ENCODE results near the gene MYMX. TPM values are rescaled to one million over a fixed set of nuclear protein-coding genes. Genes with fewer than 3 reads are reported as not detected.

Gene MYMX
- total RNA-seq (2022; extraction: Qiagen RNA extraction): not detected in 5 replicates

DNA sequence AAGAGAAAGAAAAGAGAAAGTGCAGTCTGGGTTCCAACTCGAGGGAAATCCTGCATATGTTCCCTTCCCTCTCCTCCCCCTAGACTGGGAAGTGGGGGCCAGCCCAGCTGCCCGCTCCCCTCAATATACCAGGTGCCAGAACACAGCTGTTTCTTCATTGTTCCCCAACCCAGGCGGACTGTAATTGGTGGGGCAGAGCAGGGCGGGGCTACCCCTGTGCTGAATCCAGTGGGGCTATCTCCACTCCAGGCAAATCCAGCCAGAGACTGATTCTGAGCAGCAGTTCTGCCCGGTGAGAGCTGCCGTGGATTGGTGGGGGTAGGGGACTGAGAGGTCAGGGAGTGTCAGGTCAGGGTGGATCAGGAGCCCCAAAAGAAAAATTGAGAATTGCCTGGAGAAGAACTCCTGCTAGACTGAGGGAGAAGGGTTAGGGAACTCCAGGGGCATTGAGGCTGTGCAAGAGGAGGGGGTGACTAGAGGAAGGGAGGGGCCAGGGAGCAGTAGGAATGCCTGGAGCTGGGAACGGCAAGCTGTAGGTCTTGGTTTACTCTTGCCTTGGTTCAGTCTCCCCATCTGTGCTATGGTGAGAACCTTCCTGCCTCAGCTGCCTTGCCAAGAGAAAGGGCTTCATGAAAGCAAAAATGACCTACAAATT, at the start of gene MYMX:
Gene MYMX, plus strand, starts transcription at position 250 of the 655 bp plus-strand sequence. CDS start 546 bp downstream, outside the sequence.

DNA sequence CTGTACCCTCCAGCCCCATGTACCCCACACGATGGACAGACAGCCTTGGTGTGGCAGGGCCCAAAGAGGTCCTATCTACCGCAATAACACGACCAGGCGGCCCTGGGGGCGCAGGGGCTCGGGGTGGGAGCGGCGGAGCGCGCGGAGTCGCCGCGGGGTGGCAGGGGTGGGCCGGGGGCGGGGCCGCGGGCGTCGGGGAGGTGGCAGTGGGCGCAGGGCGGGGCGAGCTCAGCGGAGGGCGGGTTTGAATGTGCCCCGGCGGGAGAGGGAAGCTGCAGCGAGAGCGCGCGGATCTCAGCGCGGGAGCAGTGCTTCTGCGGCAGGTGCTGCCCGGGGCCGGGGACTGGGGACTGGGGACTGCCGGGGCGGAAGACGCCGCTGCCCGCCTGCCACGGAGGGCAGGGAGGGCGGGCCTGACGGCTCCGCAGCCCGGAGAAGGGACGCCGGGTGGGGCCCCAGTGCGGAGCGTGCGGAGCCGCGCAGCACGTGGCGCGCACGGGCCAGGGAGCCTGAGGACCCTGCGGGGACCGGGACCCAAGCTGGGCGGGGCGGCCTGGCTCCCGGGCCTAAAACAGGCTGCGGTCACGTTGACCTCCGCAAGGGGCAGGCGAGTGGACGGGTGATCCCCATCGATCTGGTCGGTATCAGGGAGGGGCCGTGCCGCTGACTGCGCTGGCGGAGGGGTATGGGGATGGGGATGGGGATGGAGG, 6.7 kb downstream of the MYMX start, which contains the start of gene SLC29A1:
Gene SLC29A1, plus strand, starts transcription at position 277 of the 710 bp plus-strand sequence. CDS start 3,719 bp downstream, outside the sequence.

DNA sequence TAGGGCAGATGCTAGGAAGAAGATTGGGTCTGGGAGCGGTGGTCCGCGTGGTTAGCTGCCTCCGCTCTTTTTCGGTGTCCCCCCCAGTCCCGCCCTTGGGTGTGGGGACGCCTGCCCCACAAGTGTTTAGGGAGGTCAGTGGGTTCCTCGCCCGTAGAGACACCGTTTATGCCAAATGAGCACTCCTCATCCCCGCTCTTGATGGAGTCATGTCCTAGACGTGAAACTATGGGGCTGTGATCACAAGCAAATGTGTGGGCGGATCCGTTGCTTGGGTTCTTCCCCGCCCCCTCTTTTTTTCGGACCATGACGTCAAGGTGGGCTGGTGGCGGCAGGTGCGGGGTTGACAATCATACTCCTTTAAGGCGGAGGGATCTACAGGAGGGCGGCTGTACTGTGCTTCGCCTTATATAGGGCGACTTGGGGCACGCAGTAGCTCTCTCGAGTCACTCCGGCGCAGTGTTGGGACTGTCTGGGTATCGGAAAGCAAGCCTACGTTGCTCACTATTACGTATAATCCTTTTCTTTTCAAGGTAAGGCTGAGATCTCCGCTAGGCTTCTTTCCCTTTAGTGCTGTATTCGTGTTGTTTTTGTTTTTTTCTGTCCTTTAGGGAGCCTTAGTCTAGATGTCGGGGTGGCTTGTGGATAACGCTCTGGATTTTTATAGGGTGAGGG, 30.1 kb downstream of the MYMX start, which contains the start of gene HSP90AB1:
Gene HSP90AB1, plus strand, starts transcription at position 439 of the 675 bp plus-strand sequence. CDS start 1,529 bp downstream, outside the sequence.

DNA sequence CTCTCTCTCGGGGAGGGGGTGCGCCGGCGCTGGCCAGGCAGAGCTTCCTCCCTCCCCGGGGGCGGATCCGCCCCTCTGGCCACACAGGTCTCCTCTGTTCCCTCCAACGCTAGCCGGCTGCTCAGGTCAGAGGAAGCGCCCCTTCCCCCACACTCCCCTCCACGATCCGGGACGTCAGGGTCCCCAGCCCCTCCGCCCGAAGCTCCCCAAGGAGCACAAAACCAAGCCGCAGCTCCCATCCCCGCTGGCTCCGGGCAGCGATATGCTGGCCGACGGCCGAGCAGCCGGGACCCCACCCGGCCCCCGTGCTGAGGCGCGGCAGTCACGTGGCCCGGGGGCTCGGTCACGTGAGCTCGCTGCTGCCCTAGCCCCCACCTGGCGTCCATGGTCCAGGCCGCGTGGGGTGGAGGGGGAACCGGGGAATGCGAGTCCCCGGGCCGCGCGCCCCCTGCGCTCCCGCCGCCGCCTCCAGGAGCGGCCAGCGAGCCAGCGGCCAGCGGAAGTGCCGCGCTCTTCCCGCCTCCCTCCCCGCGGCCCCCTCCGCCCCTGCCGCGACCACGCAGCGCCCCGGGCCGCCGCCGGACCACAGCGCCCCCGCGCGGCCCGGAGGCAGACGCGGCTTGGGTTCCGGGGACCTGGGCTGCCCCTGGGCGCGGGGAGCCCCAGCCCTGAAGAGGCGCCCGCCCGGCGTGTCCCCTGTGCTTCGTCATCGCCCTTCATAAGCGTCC, 40.5 kb downstream of the MYMX start, which contains the start of gene SLC35B2:
Gene SLC35B2, minus strand, starts transcription at position 504 of the 728 bp plus-strand sequence. Its CDS starts 118 bp downstream, at position 386.

DNA sequence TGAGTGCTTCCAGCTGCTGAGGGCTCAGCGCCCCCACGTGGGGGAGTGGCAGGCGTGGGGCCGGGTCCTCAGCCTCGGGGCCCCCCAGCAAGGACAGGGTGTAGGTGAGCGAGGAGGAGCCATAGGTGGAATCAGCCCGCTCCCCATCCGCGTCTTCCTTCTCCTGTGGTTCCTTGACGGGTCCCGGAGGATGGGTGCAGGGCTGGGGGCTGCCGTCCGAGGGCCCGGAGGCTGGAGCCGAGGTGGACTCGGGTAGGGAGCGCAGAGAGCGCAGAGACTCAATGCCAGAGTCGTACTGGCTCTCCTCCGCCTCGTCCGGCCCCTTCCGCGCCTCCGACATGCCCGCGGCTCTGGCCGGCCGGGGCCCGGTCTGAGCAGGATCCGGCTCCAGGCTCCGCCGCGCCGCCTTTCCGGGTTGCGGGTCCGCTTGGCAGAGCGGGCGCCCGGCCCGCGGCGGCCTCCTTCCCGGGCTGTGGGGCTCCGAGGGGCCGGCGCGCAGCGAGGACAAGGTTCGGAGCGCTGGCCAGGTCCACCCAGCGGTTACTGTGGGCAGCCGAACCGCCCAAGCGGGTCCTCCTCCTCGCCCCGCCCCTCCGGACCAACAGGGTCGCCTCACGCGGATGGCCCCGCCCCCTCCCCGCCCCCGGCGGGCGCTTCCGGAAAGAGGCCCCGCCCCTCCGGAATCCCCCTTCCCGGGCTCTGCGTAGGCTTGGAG, 48.4 kb downstream of the MYMX start, which contains the start of gene NFKBIE:
Gene NFKBIE, minus strand, starts transcription at position 545 of the 715 bp plus-strand sequence. Its CDS starts 205 bp downstream, at position 340.

Other genes with a start within 250 kb of the MYMX start
- gene MRPL14, start 89.5 kb upstream of the MYMX start, total RNA-seq (2022; extraction: Qiagen RNA extraction): 58.4 to 75.2 TPM (median 73.2 TPM) in 5 replicates
- gene TMEM63B, start 89.4 kb upstream of the MYMX start, total RNA-seq (2022; extraction: Qiagen RNA extraction): 12.7 to 18.0 TPM (median 16.7 TPM) in 5 replicates
- gene CAPN11, start 58.1 kb upstream of the MYMX start, total RNA-seq (2022; extraction: Qiagen RNA extraction): 0.02 TPM in 1 of 5 replicates, not detected in the others
- 41.8 to 58.1 TPM (median 55.7 TPM) in 5 replicates for gene SLC29A1, start 6.7 kb downstream of the MYMX start, total RNA-seq (2022; extraction: Qiagen RNA extraction)
- gene HSP90AB1, start 30.2 kb downstream of the MYMX start, total RNA-seq (2022; extraction: Qiagen RNA extraction): 1,156 to 1,487 TPM (median 1,195 TPM) in 5 replicates
- gene SLC35B2, start 40.6 kb downstream of the MYMX start, total RNA-seq (2022; extraction: Qiagen RNA extraction): 52.8 to 71.0 TPM (median 68.4 TPM) in 5 replicates
- gene NFKBIE, start 48.6 kb downstream of the MYMX start, total RNA-seq (2022; extraction: Qiagen RNA extraction): 8.8 to 13.9 TPM (median 12.1 TPM) in 5 replicates
- gene TMEM151B, start 53.5 kb downstream of the MYMX start, total RNA-seq (2022; extraction: Qiagen RNA extraction): 0.02 to 0.06 TPM (median 0.04 TPM) in 4 of 5 replicates, not detected in the other
- gene AARS2, start 96.4 kb downstream of the MYMX start, total RNA-seq (2022; extraction: Qiagen RNA extraction): 5.9 to 8.5 TPM (median 7.3 TPM) in 5 replicates
- gene SPATS1, start 125.7 kb downstream of the MYMX start, total RNA-seq (2022; extraction: Qiagen RNA extraction): not detected in 5 replicates
- 10.5 to 16.9 TPM (median 12.3 TPM) in 5 replicates for gene CDC5L, start 170.8 kb downstream of the MYMX start, total RNA-seq (2022; extraction: Qiagen RNA extraction)

Measured in A549 treated with CORT108297 at 1 μM for 4 hours (cell line).